Vagina (tissue), 2 donors: ENCODE measurements around the gene ACACA.

Experiments used
- CTCF ChIP-seq, 3 experiments: fragments of 450-650 bp in 2 of 3; fragments of 200-600 bp in 1 of 3; sonication (generic) in 1 of 3; IDR thresholded peaks; one replicate each; pipeline ENCODE4 v1.5.1; 2017 to 2019; ENCODE audit warnings: antibody characterized with exemption in 3 of 3, mild to moderate bottlenecking in 2 of 3, moderate library complexity in 2 of 3
- POLR2A ChIP-seq, 2 donors: fragments of 450-650 bp; IDR thresholded peaks; one replicate each; pipeline ENCODE4 v1.6.1; 2017; ENCODE audit warnings: antibody characterized with exemption in 2 of 2, mild to moderate bottlenecking in 2 of 2, moderate library complexity in 2 of 2

DNA sequence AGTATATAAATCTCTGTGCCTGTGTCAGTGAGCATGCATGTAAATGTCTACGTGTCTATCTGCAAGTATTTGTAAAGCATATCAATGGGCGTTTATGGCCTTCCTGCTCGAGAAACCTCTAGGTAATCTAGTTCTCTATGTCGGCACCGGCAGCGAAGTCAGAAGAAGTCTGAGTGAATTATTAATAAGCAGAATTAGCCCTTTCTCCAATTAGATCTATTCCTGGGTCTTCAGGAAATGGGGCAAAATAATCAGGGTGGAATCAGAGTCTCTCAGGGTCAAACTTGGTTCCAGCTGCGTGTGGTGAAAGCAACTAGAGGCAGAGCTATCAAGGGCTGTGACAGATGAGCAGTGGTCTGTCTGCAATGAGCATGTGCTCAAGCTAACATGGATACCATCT is 30.9 kb downstream of the ACACA start, which contains the start of gene C17orf78:
- TF ChIP-seq CTCF (IDR thresholded peaks at IDR 0.05) (no peak), POLR2A (IDR thresholded peaks at IDR 0.05) (no peak)
